HPDE6-E6E7 (cell line): ENCODE measurements around the gene PDE4DIP.
"Not testable (repeated sequence)": the region's sequence is repeated elsewhere in the genome, so short reads cannot be mapped to it uniquely, and the experiment has no call there.

Source experiments
- DNase-seq: peaks from one replicate; pipeline ENCODE4 v3.0.0; 2011; ENCODE audit warnings: missing footprints; ENCODE audit errors: extremely low spot score

Gene PDE4DIP

GRCh38 chr1:148874408-148875388 is 30.5 kb downstream of the PDE4DIP start:
- not testable (repeated sequence) for DNase-seq

- not testable (repeated sequence) for DNase-seq
These were observed 35.7 kb downstream of the PDE4DIP start for GRCh38 chr1:148879812-148880416.

- DNase-seq: not testable (repeated sequence)
These were observed 37.0 kb downstream of the PDE4DIP start for GRCh38 chr1:148881261-148881660.

- DNase-seq: not testable (repeated sequence)
These were observed 41.0 kb downstream of the PDE4DIP start for GRCh38 chr1:148885219-148885618.

GRCh38 chr1:148886293-148886692 is 42.1 kb downstream of the PDE4DIP start:
- DNase-seq: not testable (repeated sequence)

- DNase-seq: not testable (repeated sequence)
These were observed 44.4 kb downstream of the PDE4DIP start for GRCh38 chr1:148888597-148888996.

GRCh38 chr1:148889267-148890074 is 45.2 kb downstream of the PDE4DIP start:
- DNase-seq: not testable (repeated sequence)

GRCh38 chr1:148890075-148890568 is 45.9 kb downstream of the PDE4DIP start:
- not testable (repeated sequence) for DNase-seq

- not testable (repeated sequence) for DNase-seq
These were observed 50.4 kb downstream of the PDE4DIP start for GRCh38 chr1:148894360-148895352.

GRCh38 chr1:148900026-148900425 is 55.8 kb downstream of the PDE4DIP start:
- DNase-seq: not testable (repeated sequence)

- not testable (repeated sequence) for DNase-seq
These were observed 56.5 kb downstream of the PDE4DIP start for GRCh38 chr1:148900691-148901090.

- not testable (repeated sequence) for DNase-seq
These were observed 57.1 kb downstream of the PDE4DIP start for GRCh38 chr1:148901150-148901952.

- not testable (repeated sequence) for DNase-seq
These were observed 57.7 kb downstream of the PDE4DIP start for GRCh38 chr1:148901953-148902341.

GRCh38 chr1:148909219-148909826 is 65.1 kb downstream of the PDE4DIP start:
- not testable (repeated sequence) for DNase-seq

- DNase-seq: not testable (repeated sequence)
These were observed 67.2 kb downstream of the PDE4DIP start for GRCh38 chr1:148911303-148911928.

GRCh38 chr1:148916222-148916621 is 72.0 kb downstream of the PDE4DIP start:
- not testable (repeated sequence) for DNase-seq

GRCh38 chr1:148916695-148917348 is 72.6 kb downstream of the PDE4DIP start:
- DNase-seq: not testable (repeated sequence)
